Thymus (tissue), 11 donors: ENCODE data around the gene NTRK3. TPM values are rescaled to one million over a fixed set of nuclear protein-coding genes. Genes with fewer than 3 reads are reported as not detected.
"Not testable (repeated sequence)": the region's sequence is repeated elsewhere in the genome, so short reads cannot be mapped to it uniquely, and the experiment has no call there.

ENCODE experiments used
- DNase-seq, 9 donors: peaks; one replicate each; pipeline ENCODE4 v3.0.0-alpha.2; 2013; ENCODE audit warnings: low spot score in 9 of 9, low read depth in 6 of 9, missing footprints in 1 of 9
- H3K27ac ChIP-seq, 2 donors: one replicate each; pipeline ENCODE4 v1.5.1; 2013; ENCODE audit warnings: control low read depth in 1 of 2, low read depth in 1 of 2, low read length in 1 of 2, mild to moderate bottlenecking in 1 of 2, moderate library complexity in 1 of 2
- H3K27me3 ChIP-seq, 2 donors: one replicate each; pipeline ENCODE4 v1.5.1; 2013; ENCODE audit warnings: low read length in 1 of 2; ENCODE audit not compliant: control insufficient read depth in 2 of 2, insufficient read depth in 1 of 2
- H3K36me3 ChIP-seq, 2 donors: one replicate each; pipeline ENCODE4 v1.5.1; 2013; ENCODE audit warnings: low read length in 1 of 2, mild to moderate bottlenecking in 1 of 2, moderate library complexity in 1 of 2; ENCODE audit not compliant: control insufficient read depth in 2 of 2, insufficient read depth in 2 of 2
- H3K4me1 ChIP-seq, 2 donors: one replicate each; pipeline ENCODE4 v1.5.1; 2013; ENCODE audit warnings: low read length in 2 of 2; ENCODE audit not compliant: control insufficient read depth in 2 of 2, insufficient read depth in 2 of 2
- H3K4me3 ChIP-seq, 2 donors: one replicate each; pipeline ENCODE4 v1.5.1; 2013; ENCODE audit warnings: low read length in 2 of 2, control low read depth in 1 of 2, mild to moderate bottlenecking in 1 of 2
- H3K9me3 ChIP-seq, 2 donors: one replicate each; pipeline ENCODE4 v1.5.1; 2013; ENCODE audit warnings: low read length in 1 of 2, mild to moderate bottlenecking in 1 of 2; ENCODE audit not compliant: control insufficient read depth in 2 of 2, insufficient read depth in 1 of 2
- WGBS: extraction: QIAGEN DNeasy Blood & Tissue Kit; methylation state at CpG from one replicate; pipeline ENCODE4 v1.1.7; 2013; 5-methylcytosine and 5-hydroxymethylcytosine counted together
- polyA plus RNA-seq: library from polyadenylated mRNA; stranded (reverse); fragments of 200-250 nt; gene quantifications from one replicate; pipeline ENCODE4 v1.2.3, GENCODE V29; 2013
- total RNA-seq: library from RNA; stranded (reverse); fragments of 120-200 nt; gene quantifications from one replicate; pipeline ENCODE4 v1.2.4, GENCODE V29; 2013
- donor health status: healthy.

Gene NTRK3
- total and polyA plus RNA-seq, 2 donors, result 0.57 to 5.8 TPM

- WGBS, result 85% methylated on average over 1 of the region's 1 CpG
- Histone ChIP-seq H3K4me1 (no peaks in the 10 kb centered on the region), H3K27me3 (no peaks in the 10 kb centered on the region), H3K27ac (no peak overlapping the region), H3K4me3 (no peak overlapping the region), H3K36me3 (no peaks in the 10 kb centered on the region), H3K9me3 (peaks cover 0 to 4% of the 10 kb centered on the region in 2 donors)
- DNase-seq, result no peak
These were observed 408.5 kb downstream of the NTRK3 start for GRCh38 chr15:87848012-87848411.

GRCh38 chr15:87846746-87847145 is 409.8 kb downstream of the NTRK3 start:
- DNase-seq, result no peak
- no peak overlapping the region for H3K4me3 ChIP-seq
- no peaks in the 10 kb centered on the region for H3K27me3 ChIP-seq
- WGBS, result 95% methylated on average over 3 of the region's 3 CpGs
- no peaks in the 10 kb centered on the region for H3K36me3 ChIP-seq
- H3K9me3 ChIP-seq, result peaks cover 0 to 4% of the 10 kb centered on the region in 2 donors
- no peak overlapping the region for H3K27ac ChIP-seq
- no peaks in the 10 kb centered on the region for H3K4me1 ChIP-seq

GRCh38 chr15:87843312-87843711 is 413.2 kb downstream of the NTRK3 start:
- Histone ChIP-seq H3K4me1 (no peaks in the 10 kb centered on the region), H3K9me3 (peaks cover 0 to 9% of the 10 kb centered on the region in 2 donors), H3K27ac (no peak overlapping the region), H3K36me3 (no peaks in the 10 kb centered on the region), H3K4me3 (no peak overlapping the region), H3K27me3 (no peaks in the 10 kb centered on the region)
- DNase-seq, result no peak
- WGBS, result 97% methylated on average over 3 of the region's 3 CpGs

- Histone ChIP-seq H3K27me3 (no peaks in the 10 kb centered on the region), H3K9me3 (peaks cover 0 to 9% of the 10 kb centered on the region in 2 donors), H3K4me3 (no peak overlapping the region), H3K36me3 (no peaks in the 10 kb centered on the region), H3K27ac (no peak overlapping the region), H3K4me1 (no peaks in the 10 kb centered on the region)
- DNase-seq, result no peak
- WGBS, result 81% methylated on average over 1 of the region's 1 CpG
These were observed 415.0 kb downstream of the NTRK3 start for GRCh38 chr15:87841426-87841998.

GRCh38 chr15:87835830-87836229 is 420.7 kb downstream of the NTRK3 start:
- H3K27ac ChIP-seq, DNase-seq, H3K4me1 ChIP-seq, H3K36me3 ChIP-seq, H3K4me3 ChIP-seq, H3K27me3 ChIP-seq, H3K9me3 ChIP-seq: not testable (repeated sequence)
- WGBS, result 96% methylated on average over 2 of the region's 2 CpGs

GRCh38 chr15:87833333-87833732 is 423.2 kb downstream of the NTRK3 start:
- H3K36me3 ChIP-seq, H3K4me1 ChIP-seq, H3K27me3 ChIP-seq, H3K4me3 ChIP-seq, H3K9me3 ChIP-seq, DNase-seq, H3K27ac ChIP-seq: not testable (repeated sequence)
- WGBS, result 90% methylated on average over 5 of the region's 5 CpGs

GRCh38 chr15:87829332-87830050 is 427.0 kb downstream of the NTRK3 start:
- H3K4me1 ChIP-seq, result no peaks in the 10 kb centered on the region
- no peaks in the 10 kb centered on the region for H3K36me3 ChIP-seq
- no peaks in the 10 kb centered on the region for H3K9me3 ChIP-seq
- no peak overlapping the region for H3K4me3 ChIP-seq
- 88% methylated on average over 4 of the region's 4 CpGs for WGBS
- H3K27ac ChIP-seq, result no peak overlapping the region
- no peaks in the 10 kb centered on the region for H3K27me3 ChIP-seq
- DNase-seq, result no peak

GRCh38 chr15:87828608-87829007 is 427.9 kb downstream of the NTRK3 start:
- no peak for DNase-seq
- Histone ChIP-seq H3K4me1 (no peaks in the 10 kb centered on the region), H3K27ac (no peak overlapping the region), H3K9me3 (no peaks in the 10 kb centered on the region), H3K4me3 (no peak overlapping the region), H3K27me3 (no peaks in the 10 kb centered on the region), H3K36me3 (no peaks in the 10 kb centered on the region)
- WGBS, result 83% methylated on average over 3 of the region's 3 CpGs

GRCh38 chr15:87827131-87827530 is 429.4 kb downstream of the NTRK3 start:
- no peaks in the 10 kb centered on the region for H3K4me1 ChIP-seq
- no peaks in the 10 kb centered on the region for H3K27me3 ChIP-seq
- no peak for DNase-seq
- WGBS, result 96% methylated on average over 3 of the region's 3 CpGs
- no peak overlapping the region for H3K4me3 ChIP-seq
- H3K36me3 ChIP-seq, result no peaks in the 10 kb centered on the region
- H3K27ac ChIP-seq, result no peak overlapping the region
- H3K9me3 ChIP-seq, result no peaks in the 10 kb centered on the region
